Stimulated activated CD4-positive, alpha-beta T cell treated with anti-CD3 and anti-CD28 coated beads, Interleukin-12 subunit alpha, Interleukin-12 subunit beta, amount 100 ng/mL, for 48 hours (primary cell): ENCODE results near the gene RNF207.

Experiments used
- DNase-seq, 3 donors: peaks; one replicate each; pipeline ENCODE4 v3.0.0-alpha.2; 2020; ENCODE audit warnings: low read depth in 2 of 3, low spot score in 1 of 3

RNF207 gene

DNA sequence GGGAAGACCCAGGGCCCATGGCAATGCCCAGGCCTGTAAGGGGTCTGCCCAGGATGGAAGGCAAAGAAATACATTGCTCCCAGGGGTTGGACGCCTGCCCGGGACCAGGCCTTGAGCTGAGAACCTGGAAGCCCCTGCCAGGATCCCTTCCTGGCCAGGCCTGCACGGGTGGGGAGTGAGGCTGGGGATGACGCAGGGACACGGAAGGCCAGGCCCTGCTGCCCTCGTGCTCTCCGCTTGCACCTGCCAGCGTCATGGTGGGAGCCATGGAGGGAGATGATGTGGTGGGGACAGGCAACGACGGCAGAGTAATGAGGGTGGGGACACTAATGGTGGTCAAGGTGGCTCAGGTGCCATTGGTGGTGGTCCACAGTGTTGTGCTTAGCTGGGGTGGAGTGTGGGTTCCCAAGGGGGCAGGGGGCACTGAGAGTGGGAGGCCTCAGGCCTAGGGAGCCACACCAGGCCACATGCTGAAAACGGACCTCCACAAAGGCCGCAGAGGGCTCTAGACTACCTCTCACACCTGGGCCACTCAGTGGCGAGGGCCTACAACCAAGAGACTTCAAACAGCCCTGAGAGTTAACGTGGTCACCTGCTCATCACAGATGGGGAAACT is 42.4 kb downstream of the RNF207 start:
- DNase-seq, result no peak

- DNase-seq, result no peak
Observed at GRCh38 chr1:6248932-6249738, 43.2 kb downstream of the RNF207 start.

- no peak for DNase-seq
Observed at GRCh38 chr1:6249739-6250689, 44.1 kb downstream of the RNF207 start.

DNA sequence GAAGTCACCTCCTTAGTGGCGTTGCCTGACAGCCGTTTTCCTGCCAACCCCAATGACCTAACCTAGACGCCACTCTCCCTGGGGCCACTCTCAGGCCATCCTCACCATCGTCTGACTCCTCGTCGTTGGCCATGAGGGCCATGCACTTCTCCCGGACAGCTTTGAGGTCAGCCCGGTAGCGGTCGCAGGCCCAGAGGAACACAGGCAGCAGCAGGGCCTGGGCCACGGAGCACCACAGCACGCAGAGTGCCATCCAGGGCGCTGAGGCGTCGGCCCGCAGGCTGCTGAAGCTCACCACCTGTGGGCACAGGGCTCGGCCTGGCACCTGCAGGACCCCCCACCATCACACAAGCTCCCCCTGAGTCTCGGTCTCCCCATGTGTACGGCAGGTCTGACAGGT is 45.3 kb downstream of the RNF207 start:
- DNase-seq, result no peak

- DNase-seq, result no peak
Observed at GRCh38 chr1:6251681-6252373, 45.9 kb downstream of the RNF207 start.

GRCh38 chr1:6252374-6252710 is 46.4 kb downstream of the RNF207 start:
- no peak for DNase-seq

GRCh38 chr1:6253380-6253779 is 47.5 kb downstream of the RNF207 start:
- no peak for DNase-seq

- DNase-seq, result no peak
Observed at GRCh38 chr1:6254691-6255090, 48.8 kb downstream of the RNF207 start.

DNA sequence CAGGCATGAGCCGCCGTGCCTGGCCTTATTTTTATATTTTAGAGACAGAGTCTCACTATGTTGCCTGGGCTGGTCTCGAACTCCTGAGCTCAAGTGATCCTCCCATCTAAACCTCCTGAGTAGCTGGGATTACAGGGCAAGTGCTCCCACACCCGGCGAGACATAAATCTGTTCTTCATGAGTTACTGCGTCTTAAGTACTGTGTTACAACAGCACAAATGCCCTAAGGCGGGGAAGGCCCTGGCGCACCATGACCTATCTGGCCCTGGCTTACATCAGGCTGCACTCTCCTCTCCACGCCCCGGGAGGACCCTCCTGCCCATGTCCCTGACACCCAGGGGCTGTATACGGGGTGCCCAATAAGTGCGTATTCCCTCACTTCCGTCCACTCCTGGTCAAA is 50.7 kb downstream of the RNF207 start:
- no peak for DNase-seq

- no peak for DNase-seq
Observed at GRCh38 chr1:6257541-6258069, 51.7 kb downstream of the RNF207 start.

DNA sequence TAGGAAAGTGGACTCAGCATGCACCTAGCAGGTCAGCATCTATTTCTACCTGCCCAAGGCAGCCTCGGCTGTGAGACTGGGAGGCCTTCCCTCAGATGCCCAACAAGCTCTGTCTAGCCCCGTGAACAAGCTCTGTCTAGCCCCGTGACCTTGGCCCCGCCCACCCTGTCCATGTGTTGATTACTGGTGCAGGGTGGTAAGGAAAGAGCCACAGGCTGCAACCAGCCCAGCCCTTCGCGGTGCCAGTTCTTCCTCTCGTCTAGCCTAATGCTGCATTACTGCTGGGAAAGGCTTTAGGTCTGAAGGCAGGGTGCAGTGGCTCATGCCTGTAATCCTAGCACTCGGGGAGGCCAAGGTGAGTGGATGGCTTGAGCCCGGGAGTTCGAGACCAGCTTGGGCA is 52.8 kb downstream of the RNF207 start:
- DNase-seq, result no peak

DNA sequence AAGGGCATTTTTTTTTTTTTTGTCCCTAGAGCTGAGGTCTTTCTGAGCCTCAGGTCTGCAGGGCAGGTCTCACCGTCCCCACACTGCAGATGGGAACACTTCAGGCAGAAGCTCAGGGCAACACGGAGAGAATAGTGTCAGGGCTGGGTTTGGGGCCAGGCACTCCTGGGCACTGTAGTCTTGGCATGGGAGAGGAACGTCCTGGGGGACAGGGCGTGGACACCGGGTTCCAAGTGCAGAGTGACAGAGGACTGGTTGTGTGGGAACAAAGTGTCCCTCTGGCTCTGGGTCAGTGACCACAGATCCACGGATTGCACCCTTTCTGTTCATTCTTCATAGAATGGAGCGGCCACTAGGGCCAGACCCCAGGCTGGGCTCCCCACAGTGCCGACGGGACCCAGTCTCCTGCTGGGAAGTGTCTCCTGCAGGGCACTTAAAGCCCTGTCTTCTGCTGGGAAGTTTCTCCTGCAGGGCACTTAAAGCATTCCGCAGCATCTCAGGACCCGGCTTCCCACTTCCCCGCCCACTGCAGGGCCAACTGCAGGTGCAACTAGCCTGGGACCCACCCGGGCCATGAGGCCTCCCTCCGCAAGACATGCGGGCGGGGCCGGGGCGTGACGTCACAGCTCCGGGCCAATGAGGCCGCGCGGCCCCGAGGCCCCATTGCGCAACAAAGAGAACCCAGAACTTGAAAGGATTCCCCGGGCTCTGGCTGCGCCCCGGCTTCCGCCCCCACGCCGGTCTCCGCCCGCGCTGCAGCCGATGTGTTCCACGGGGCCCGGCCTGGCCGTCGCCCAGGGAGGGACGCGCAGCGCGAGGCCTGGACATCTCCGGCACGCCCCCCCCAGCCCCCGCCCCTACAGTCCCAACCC is 53.8 kb downstream of the RNF207 start:
- DNase-seq, result peak; percentile 54 to 63 (median 58)

DNA sequence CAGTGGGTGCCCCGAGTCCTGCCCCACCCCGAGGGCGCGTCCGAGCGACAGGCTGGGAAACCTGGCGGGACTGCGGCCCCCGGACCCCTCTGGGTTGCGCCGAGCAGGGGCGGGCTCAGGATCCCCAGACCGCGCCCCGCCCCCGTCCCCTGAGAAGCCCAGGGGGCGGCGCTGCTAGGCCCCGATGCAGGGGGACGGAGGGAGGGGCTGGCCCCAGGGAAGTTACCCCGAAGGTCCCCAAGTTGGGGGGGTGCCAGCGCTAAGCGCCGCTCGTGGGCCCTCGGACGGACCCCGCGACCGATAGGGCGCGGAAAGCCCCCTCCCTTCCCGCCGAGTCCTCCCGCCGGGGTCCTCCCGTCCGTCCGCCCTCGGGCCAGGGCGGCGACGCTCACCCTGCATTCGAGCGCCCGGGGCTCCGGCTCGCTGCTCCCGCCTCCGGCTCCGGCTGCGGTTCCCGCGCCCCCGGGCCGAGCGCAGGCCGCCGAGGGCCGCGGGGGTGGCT is 54.6 kb downstream of the RNF207 start:
- no peak for DNase-seq

GRCh38 chr1:6260961-6261614 is 55.2 kb downstream of the RNF207 start, which contains the start of gene GPR153:
Gene GPR153, minus strand, starts transcription at chr1:6261098. Its CDS starts 6,193 bp downstream, at chr1:6254905.
- DNase-seq, result peak in 1 of 3 donors; percentile 58

DNA sequence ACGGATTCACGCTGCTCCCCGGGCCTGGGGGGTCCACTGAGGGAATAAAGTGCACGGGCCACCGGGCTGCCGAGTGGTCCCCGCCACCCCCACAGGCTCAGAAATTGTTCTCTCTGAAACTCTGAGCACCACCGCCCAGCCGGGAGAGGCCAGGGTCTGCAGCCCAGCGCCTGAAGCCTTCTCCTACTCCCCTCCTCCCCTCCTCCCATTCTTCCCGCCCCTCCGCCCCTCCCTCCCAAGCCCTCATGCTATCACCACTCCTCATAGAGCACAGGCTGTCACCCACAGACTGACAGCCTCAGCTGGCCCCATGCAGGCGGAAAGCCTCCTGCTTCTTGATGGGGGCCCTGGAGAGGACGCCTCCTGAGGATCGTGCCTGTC is 55.7 kb downstream of the RNF207 start:
- DNase-seq, result no peak

- no peak for DNase-seq
Observed at GRCh38 chr1:6262555-6263420, 56.9 kb downstream of the RNF207 start.

GRCh38 chr1:6263716-6264115 is 57.8 kb downstream of the RNF207 start:
- no peak for DNase-seq

DNA sequence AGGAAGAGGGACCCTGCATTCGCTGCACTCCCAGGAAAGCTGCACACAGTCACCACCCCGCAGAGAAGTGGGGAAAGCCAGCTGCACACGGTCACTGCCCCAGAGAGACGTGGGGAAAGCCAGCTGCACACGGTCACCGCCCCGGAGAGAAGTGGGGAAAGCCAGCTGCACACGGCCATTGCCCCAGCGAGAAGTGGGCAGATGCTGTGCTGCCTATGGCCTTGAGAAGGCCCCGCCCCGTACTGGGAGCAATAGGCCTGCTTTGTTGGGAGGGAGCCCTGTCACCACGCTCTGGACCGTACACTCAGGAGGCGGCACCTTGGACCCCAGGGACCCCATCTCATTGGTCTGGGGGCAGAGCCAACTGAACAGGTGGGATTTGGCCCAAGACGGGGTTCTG is 59.2 kb downstream of the RNF207 start:
- DNase-seq, result no peak
